Parathyroid adenoma (tissue), 2 donors: ENCODE results near the gene KCNH2.

Experiments
- H2AFZ ChIP-seq: fragments of 300-600 bp; sonication (generic); one replicate; pipeline ENCODE4 v1.7.0; 2017; ENCODE audit warnings: antibody characterized with exemption, mild to moderate bottlenecking
- H3K27ac ChIP-seq: fragments of 300-600 bp; sonication (generic); one replicate; pipeline ENCODE4 v1.7.0; 2017
- H3K27me3 ChIP-seq: fragments of 300-600 bp; sonication (generic); one replicate; pipeline ENCODE4 v1.7.0; 2017; ENCODE audit warnings: low read length; ENCODE audit not compliant: control insufficient read depth, insufficient read depth
- H3K36me3 ChIP-seq: fragments of 300-600 bp; sonication (generic); one replicate; pipeline ENCODE4 v1.7.0; 2017; ENCODE audit warnings: low read length; ENCODE audit not compliant: control insufficient read depth, insufficient read depth
- H3K4me1 ChIP-seq: fragments of 300-600 bp; sonication (generic); one replicate; pipeline ENCODE4 v1.7.0; 2017; ENCODE audit warnings: control low read depth
- H3K4me2 ChIP-seq: fragments of 300-600 bp; sonication (generic); one replicate; pipeline ENCODE4 v1.7.0; 2017; ENCODE audit warnings: low read length
- H3K4me3 ChIP-seq: fragments of 300-600 bp; sonication (generic); one replicate; pipeline ENCODE4 v1.7.0; 2017; ENCODE audit warnings: low read depth, low read length
- H3K79me2 ChIP-seq: fragments of 300-600 bp; sonication (generic); one replicate; pipeline ENCODE4 v1.7.0; 2017; ENCODE audit warnings: control low read depth
- H3K9ac ChIP-seq: fragments of 300-600 bp; sonication (generic); one replicate; pipeline ENCODE4 v1.7.0; 2017; ENCODE audit warnings: mild to moderate bottlenecking
- H3K9me3 ChIP-seq: fragments of 300-600 bp; sonication (generic); one replicate; pipeline ENCODE4 v1.7.0; 2017; ENCODE audit warnings: low read length; ENCODE audit not compliant: control insufficient read depth
- CTCF ChIP-seq: fragments of 300-600 bp; sonication (generic); IDR thresholded peaks from one replicate; pipeline ENCODE4 v1.7.0; 2017; ENCODE audit warnings: antibody characterized with exemption, mild to moderate bottlenecking
- donor health status: primary hyperparathyroidism.

The KCNH2 gene

GRCh38 chr7:150897502-150898474 lies 80.3 kb downstream of the KCNH2 start:
- no peaks in the 10 kb centered on the region for H3K9me3 ChIP-seq
- no peak overlapping the region for H3K27ac ChIP-seq
- no peak overlapping the region for H3K4me2 ChIP-seq
- TF ChIP-seq CTCF, result no peak
- no peaks in the 10 kb centered on the region for H3K36me3 ChIP-seq
- no peaks in the 10 kb centered on the region for H3K4me1 ChIP-seq
- H3K9ac ChIP-seq, result no peak overlapping the region
- H3K79me2 ChIP-seq, result no peaks in the 10 kb centered on the region
- no peaks in the 10 kb centered on the region for H3K27me3 ChIP-seq
- no peak overlapping the region for H3K4me3 ChIP-seq
- peak overlapping the region; percentile 59 for H2AFZ ChIP-seq

- Histone ChIP-seq H3K9ac (no peak overlapping the region), H3K4me3 (no peak overlapping the region), H3K9me3 (no peaks in the 10 kb centered on the region), H3K36me3 (no peaks in the 10 kb centered on the region), H2AFZ (no peak overlapping the region), H3K27me3 (no peaks in the 10 kb centered on the region), H3K4me2 (no peak overlapping the region), H3K79me2 (no peaks in the 10 kb centered on the region), H3K4me1 (no peaks in the 10 kb centered on the region), H3K27ac (no peak overlapping the region)
- TF ChIP-seq CTCF, result no peak
These were observed 81.4 kb downstream of the KCNH2 start for GRCh38 chr7:150896562-150897209.

GRCh38 chr7:150895809-150896208 lies 82.3 kb downstream of the KCNH2 start:
- H3K4me2 ChIP-seq, result no peak overlapping the region
- no peak overlapping the region for H3K4me3 ChIP-seq
- H3K9me3 ChIP-seq, result no peaks in the 10 kb centered on the region
- H3K27ac ChIP-seq, result no peak overlapping the region
- H3K4me1 ChIP-seq, result no peaks in the 10 kb centered on the region
- TF ChIP-seq CTCF, result no peak
- H2AFZ ChIP-seq, result no peak overlapping the region
- H3K36me3 ChIP-seq, result no peaks in the 10 kb centered on the region
- no peaks in the 10 kb centered on the region for H3K79me2 ChIP-seq
- no peak overlapping the region for H3K9ac ChIP-seq
- H3K27me3 ChIP-seq, result no peaks in the 10 kb centered on the region
